Measurements from ENCODE around the gene EVC. TPM values are rescaled to one million over a fixed set of nuclear protein-coding genes. Genes with fewer than 3 reads are reported as not detected.
"Not testable (repeated sequence)": the region's sequence is repeated elsewhere in the genome, so short reads cannot be mapped to it uniquely, and the experiment has no call there.

EVC gene
- total and polyA plus RNA-seq, 2 donors, result 18.7 to 27.2 TPM

- no peak for DNase-seq (ENCODE audit: extremely low spot score)
- no peaks in the 10 kb centered on the region for H3K4me1 ChIP-seq (ENCODE audit: insufficient read depth)
- 92% methylated on average over 3 of the region's 3 CpGs for WGBS
- H3K27ac ChIP-seq (ENCODE audit: low read depth), result no peak overlapping the region
- H3K4me3 ChIP-seq (ENCODE audit: low read depth, low read length), result no peak overlapping the region
- H3K36me3 ChIP-seq (ENCODE audit: insufficient read depth), result no peaks in the 10 kb centered on the region
Measured at GRCh38 chr4:5712931-5713330, 1.9 kb downstream of the EVC start.

GRCh38 chr4:5713861-5714260 lies 2.9 kb downstream of the EVC start:
- no peak for DNase-seq (ENCODE audit: extremely low spot score)
- no peaks in the 10 kb centered on the region for H3K4me1 ChIP-seq (ENCODE audit: insufficient read depth)
- no peaks in the 10 kb centered on the region for H3K36me3 ChIP-seq (ENCODE audit: insufficient read depth)
- no peak overlapping the region for H3K27ac ChIP-seq (ENCODE audit: low read depth)
- 90% methylated on average over 6 of the region's 6 CpGs for WGBS
- no peak overlapping the region for H3K4me3 ChIP-seq (ENCODE audit: low read depth, low read length)

GRCh38 chr4:5715357-5715756 lies 4.4 kb downstream of the EVC start:
- no peak for DNase-seq (ENCODE audit: extremely low spot score)
- Histone ChIP-seq H3K36me3 (ENCODE audit: insufficient read depth) (no peaks in the 10 kb centered on the region), H3K27ac (ENCODE audit: low read depth) (no peak overlapping the region), H3K4me3 (ENCODE audit: low read depth, low read length) (no peak overlapping the region), H3K4me1 (ENCODE audit: insufficient read depth) (no peaks in the 10 kb centered on the region)
- 71% methylated on average over 2 of the region's 2 CpGs for WGBS

- no peak overlapping the region for H3K27ac ChIP-seq (ENCODE audit: low read depth)
- H3K36me3 ChIP-seq (ENCODE audit: insufficient read depth), result no peaks in the 10 kb centered on the region
- 83% methylated on average over 2 of the region's 2 CpGs for WGBS
- no peak for DNase-seq (ENCODE audit: extremely low spot score)
- no peak overlapping the region for H3K4me3 ChIP-seq (ENCODE audit: low read depth, low read length)
- no peaks in the 10 kb centered on the region for H3K4me1 ChIP-seq (ENCODE audit: insufficient read depth)
Measured at GRCh38 chr4:5716391-5716790, 5.4 kb downstream of the EVC start.

- Histone ChIP-seq H3K4me3 (ENCODE audit: low read depth, low read length) (no peak overlapping the region), H3K27ac (ENCODE audit: low read depth) (no peak overlapping the region), H3K4me1 (ENCODE audit: insufficient read depth) (no peaks in the 10 kb centered on the region), H3K36me3 (ENCODE audit: insufficient read depth) (no peaks in the 10 kb centered on the region)
- WGBS, result 88% methylated on average over 4 of the region's 4 CpGs
- no peak for DNase-seq (ENCODE audit: extremely low spot score)
Measured at GRCh38 chr4:5717449-5718158, 6.6 kb downstream of the EVC start.

GRCh38 chr4:5718411-5718810 lies 7.4 kb downstream of the EVC start:
- no peaks in the 10 kb centered on the region for H3K36me3 ChIP-seq (ENCODE audit: insufficient read depth)
- DNase-seq (ENCODE audit: extremely low spot score), result no peak
- H3K27ac ChIP-seq (ENCODE audit: low read depth), result no peak overlapping the region
- H3K4me3 ChIP-seq (ENCODE audit: low read depth, low read length), result no peak overlapping the region
- H3K4me1 ChIP-seq (ENCODE audit: insufficient read depth), result no peaks in the 10 kb centered on the region
- WGBS, result 71% methylated on average over 4 of the region's 4 CpGs

GRCh38 chr4:5719350-5720055 lies 8.5 kb downstream of the EVC start:
- no peaks in the 10 kb centered on the region for H3K4me1 ChIP-seq (ENCODE audit: insufficient read depth)

GRCh38 chr4:5720157-5720850 lies 9.3 kb downstream of the EVC start:
- Histone ChIP-seq H3K4me3 (ENCODE audit: low read depth, low read length) (no peak overlapping the region), H3K36me3 (ENCODE audit: insufficient read depth) (no peaks in the 10 kb centered on the region), H3K4me1 (ENCODE audit: insufficient read depth) (no peaks in the 10 kb centered on the region), H3K27ac (ENCODE audit: low read depth) (no peak overlapping the region)
- no peak for DNase-seq (ENCODE audit: extremely low spot score)
- WGBS, result 89% methylated on average over 16 of the region's 16 CpGs

More at GRCh38 chr4:5719350-5720055, 8.5 kb downstream of the EVC start:
- H3K27ac ChIP-seq (ENCODE audit: low read depth), result no peak overlapping the region
- no peaks in the 10 kb centered on the region for H3K36me3 ChIP-seq (ENCODE audit: insufficient read depth)
- H3K4me3 ChIP-seq (ENCODE audit: low read depth, low read length), result no peak overlapping the region
- no peak for DNase-seq (ENCODE audit: extremely low spot score)
- 87% methylated on average over 7 of the region's 7 CpGs for WGBS

GRCh38 chr4:5720980-5721379 lies 10.0 kb downstream of the EVC start:
- 88% methylated on average over 3 of the region's 3 CpGs for WGBS
- no peaks in the 10 kb centered on the region for H3K4me1 ChIP-seq (ENCODE audit: insufficient read depth)
- no peak overlapping the region for H3K4me3 ChIP-seq (ENCODE audit: low read depth, low read length)
- no peaks in the 10 kb centered on the region for H3K36me3 ChIP-seq (ENCODE audit: insufficient read depth)
- no peak for DNase-seq (ENCODE audit: extremely low spot score)
- no peak overlapping the region for H3K27ac ChIP-seq (ENCODE audit: low read depth)

GRCh38 chr4:5721923-5722322 lies 10.9 kb downstream of the EVC start:
- H3K36me3 ChIP-seq (ENCODE audit: insufficient read depth), result no peaks in the 10 kb centered on the region
- WGBS, result 87% methylated on average over 5 of the region's 5 CpGs
- H3K4me3 ChIP-seq (ENCODE audit: low read depth, low read length), result no peak overlapping the region
- no peak for DNase-seq (ENCODE audit: extremely low spot score)
- H3K4me1 ChIP-seq (ENCODE audit: insufficient read depth), result no peaks in the 10 kb centered on the region
- no peak overlapping the region for H3K27ac ChIP-seq (ENCODE audit: low read depth)

GRCh38 chr4:5722328-5722727 lies 11.3 kb downstream of the EVC start:
- no peak for DNase-seq (ENCODE audit: extremely low spot score)
- Histone ChIP-seq H3K4me3 (ENCODE audit: low read depth, low read length) (no peak overlapping the region), H3K36me3 (ENCODE audit: insufficient read depth) (no peaks in the 10 kb centered on the region), H3K4me1 (ENCODE audit: insufficient read depth) (no peaks in the 10 kb centered on the region), H3K27ac (ENCODE audit: low read depth) (no peak overlapping the region)
- 53% methylated on average over 4 of the region's 4 CpGs for WGBS

GRCh38 chr4:5724377-5724776 lies 13.4 kb downstream of the EVC start:
- no peak for DNase-seq (ENCODE audit: extremely low spot score)
- Histone ChIP-seq H3K4me3 (ENCODE audit: low read depth, low read length) (no peak overlapping the region), H3K4me1 (ENCODE audit: insufficient read depth) (no peaks in the 10 kb centered on the region), H3K36me3 (ENCODE audit: insufficient read depth) (no peaks in the 10 kb centered on the region), H3K27ac (ENCODE audit: low read depth) (no peak overlapping the region)
- 95% methylated on average over 7 of the region's 7 CpGs for WGBS

- H3K4me3 ChIP-seq (ENCODE audit: low read depth, low read length); H3K36me3 ChIP-seq (ENCODE audit: insufficient read depth); H3K27ac ChIP-seq (ENCODE audit: low read depth); H3K4me1 ChIP-seq (ENCODE audit: insufficient read depth); DNase-seq (ENCODE audit: extremely low spot score): not testable (repeated sequence)
- 74% methylated on average over 2 of the region's 2 CpGs for WGBS
Measured at GRCh38 chr4:5728412-5728811, 17.4 kb downstream of the EVC start.

GRCh38 chr4:5730436-5730835 lies 19.4 kb downstream of the EVC start:
- DNase-seq (ENCODE audit: extremely low spot score), result no peak
- no peaks in the 10 kb centered on the region for H3K4me1 ChIP-seq (ENCODE audit: insufficient read depth)
- H3K36me3 ChIP-seq (ENCODE audit: insufficient read depth), result no peaks in the 10 kb centered on the region
- 90% methylated on average over 10 of the region's 10 CpGs for WGBS
- H3K4me3 ChIP-seq (ENCODE audit: low read depth, low read length), result no peak overlapping the region
- no peak overlapping the region for H3K27ac ChIP-seq (ENCODE audit: low read depth)

All from urinary bladder (tissue), 4 donors.